Measurements from ENCODE around the gene AGMAT.

- peak in 4 of 6 experiments; percentile 24 to 31 (median 28) for TF ChIP-seq CTCF (IDR thresholded peaks at IDR 0.05)
- peak; percentile 89 to 93 for TF ChIP-seq POLR2A (IDR thresholded peaks at IDR 0.05)
Measured at GRCh38 chr1:15526490-15527339, 58.1 kb downstream of the AGMAT start, which contains the start of gene DNAJC16.
